ENCODE results near the gene BABAM2. TPM values are rescaled to one million over a fixed set of nuclear protein-coding genes. Genes with fewer than 3 reads are reported as not detected.

The BABAM2 gene
- polyA plus RNA-seq, 3 donors = 33.2 to 52.8 (median 49.3) TPM

DNA sequence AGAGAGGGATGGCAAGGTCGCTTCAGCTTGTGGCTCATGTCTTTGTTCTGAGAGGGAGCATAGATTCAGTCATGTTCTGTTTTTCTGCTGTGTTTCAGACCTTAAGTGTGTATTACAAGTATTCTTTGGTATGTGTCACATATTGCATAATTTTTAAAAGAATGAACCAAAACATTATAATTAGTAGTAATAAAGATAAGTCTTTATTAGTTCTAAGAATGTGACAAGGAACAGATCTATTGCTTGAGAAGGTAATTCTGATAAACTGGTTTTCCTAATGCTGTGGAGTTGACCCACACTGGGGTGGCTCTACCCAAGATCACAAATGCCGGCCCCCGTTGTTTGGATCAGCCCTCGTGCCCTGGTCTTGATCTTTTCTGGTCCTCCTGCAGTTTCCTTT, 377.9 kb downstream of the BABAM2 start:
- DNase-seq = no peak
- Histone ChIP-seq H3K9ac (ENCODE audit: insufficient read depth, low read length, poor library complexity, severe bottlenecking) (no peak overlapping the region), H3K4me2 (replicated peaks; ENCODE audit: extremely low read depth, low read length, poor library complexity, severe bottlenecking) (no peak overlapping the region), H3K27me3 (ENCODE audit: control insufficient read depth in 2 of 2, insufficient read depth in 2 of 2, low read length in 2 of 2) (no peaks in the 10 kb centered on the region), H3K4me3 (replicated peaks in 1 of 3; ENCODE audit: low read depth in 2 of 3, low read length in 3 of 3) (no peak overlapping the region), H3K79me2 (ENCODE audit: insufficient read depth, low read length) (no peaks in the 10 kb centered on the region), H3K9me3 (replicated peaks in 1 of 2; ENCODE audit: control insufficient read depth in 1 of 2, insufficient read depth in 1 of 2, low read length in 2 of 2) (no peaks in the 10 kb centered on the region), H3K36me3 (replicated peaks in 1 of 2; ENCODE audit: control insufficient read depth in 1 of 2, insufficient read depth in 2 of 2, low read length in 2 of 2) (peaks cover 0 to 10% of the 10 kb centered on the region in 2 donors), H3K4me1 (ENCODE audit: control insufficient read depth in 1 of 2, insufficient read depth in 2 of 2, low read length in 2 of 2) (peaks cover 0 to under 1% of the 10 kb centered on the region in 2 donors), H3K27ac (ENCODE audit: low read depth in 1 of 2, low read length in 2 of 2) (no peak overlapping the region), H2AFZ (ENCODE audit: insufficient read depth, low read depth, low read length, poor library complexity, severe bottlenecking) (no peak overlapping the region), H4K20me1 (ENCODE audit: insufficient read depth, low read length) (no peaks in the 10 kb centered on the region)
- Mint-ChIP-seq H3K4me3 (no peak overlapping the region), H3K4me1 (peaks cover 14% of the 10 kb centered on the region), H3K27ac (no peak overlapping the region), H3K27me3 (ENCODE audit: low read depth in 3 of 3) (no peaks in the 10 kb centered on the region), H3K9me3 (no peaks in the 10 kb centered on the region), H3K36me3 (peaks cover 36 to 40% of the 10 kb centered on the region in 2 donors)
- TF ChIP-seq, protein P1, sequence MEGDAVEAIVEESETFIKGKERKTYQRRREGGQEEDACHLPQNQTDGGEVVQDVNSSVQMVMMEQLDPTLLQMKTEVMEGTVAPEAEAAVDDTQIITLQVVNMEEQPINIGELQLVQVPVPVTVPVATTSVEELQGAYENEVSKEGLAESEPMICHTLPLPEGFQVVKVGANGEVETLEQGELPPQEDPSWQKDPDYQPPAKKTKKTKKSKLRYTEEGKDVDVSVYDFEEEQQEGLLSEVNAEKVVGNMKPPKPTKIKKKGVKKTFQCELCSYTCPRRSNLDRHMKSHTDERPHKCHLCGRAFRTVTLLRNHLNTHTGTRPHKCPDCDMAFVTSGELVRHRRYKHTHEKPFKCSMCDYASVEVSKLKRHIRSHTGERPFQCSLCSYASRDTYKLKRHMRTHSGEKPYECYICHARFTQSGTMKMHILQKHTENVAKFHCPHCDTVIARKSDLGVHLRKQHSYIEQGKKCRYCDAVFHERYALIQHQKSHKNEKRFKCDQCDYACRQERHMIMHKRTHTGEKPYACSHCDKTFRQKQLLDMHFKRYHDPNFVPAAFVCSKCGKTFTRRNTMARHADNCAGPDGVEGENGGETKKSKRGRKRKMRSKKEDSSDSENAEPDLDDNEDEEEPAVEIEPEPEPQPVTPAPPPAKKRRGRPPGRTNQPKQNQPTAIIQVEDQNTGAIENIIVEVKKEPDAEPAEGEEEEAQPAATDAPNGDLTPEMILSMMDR (IDR thresholded peaks at IDR 0.05) = no peak
- intact Hi-C loops (cut with micrococcal nuclease) = no loop called here
- 98% methylated on average over 4 of the region's 4 CpGs for WGBS (ENCODE audit: insufficient coverage)

DNA sequence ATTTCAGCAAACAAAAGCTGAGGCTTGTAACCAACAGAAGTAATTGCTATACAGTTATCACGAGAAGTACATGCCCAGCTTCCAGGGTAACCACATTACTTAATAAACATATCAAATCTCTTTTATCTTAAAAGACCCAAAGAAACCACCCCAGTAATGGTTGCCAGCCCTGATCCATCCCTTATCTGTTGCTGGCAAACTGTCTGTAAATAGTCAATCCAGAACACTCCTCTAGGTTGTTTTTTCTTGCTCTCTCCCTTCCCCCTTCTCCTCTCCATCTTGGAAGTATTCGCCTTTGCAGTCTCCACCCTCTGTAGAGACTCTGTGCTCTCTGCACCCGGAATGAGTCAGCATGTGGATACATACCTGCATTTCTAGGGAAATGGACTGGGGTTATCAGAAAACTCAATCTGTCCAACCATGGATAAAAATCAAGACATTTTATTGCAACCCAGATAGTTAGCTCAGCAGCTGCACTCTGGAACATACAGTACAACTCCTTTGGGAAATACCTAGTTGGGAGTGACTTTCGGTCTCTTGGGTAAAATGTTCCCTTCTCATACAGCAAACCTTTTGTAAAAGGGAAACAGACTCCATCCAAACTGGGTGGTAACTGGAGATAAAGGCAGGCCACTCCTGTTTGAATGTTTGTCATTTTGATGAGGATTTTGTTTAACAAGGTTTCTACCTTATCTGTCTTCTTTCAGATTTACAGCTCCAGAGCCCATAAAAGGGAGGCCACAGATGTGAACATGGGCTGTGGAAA, 378.7 kb downstream of the BABAM2 start:
- Mint-ChIP-seq H3K4me1 (peaks cover 22% of the 10 kb centered on the region), H3K4me3 (no peak overlapping the region), H3K27ac (no peak overlapping the region), H3K27me3 (ENCODE audit: low read depth in 3 of 3) (no peaks in the 10 kb centered on the region), H3K36me3 (peaks cover 35 to 39% of the 10 kb centered on the region in 2 donors), H3K9me3 (no peaks in the 10 kb centered on the region)
- no peak overlapping the region for H3K27ac ChIP-seq (ENCODE audit: low read depth in 1 of 2, low read length in 2 of 2)
- no peaks in the 10 kb centered on the region for H3K9me3 ChIP-seq (replicated peaks in 1 of 2; ENCODE audit: control insufficient read depth in 1 of 2, insufficient read depth in 1 of 2, low read length in 2 of 2)
- WGBS (ENCODE audit: insufficient coverage) = 86% methylated on average over 1 of the region's 4 CpGs
- no peak overlapping the region for H3K4me2 ChIP-seq (replicated peaks; ENCODE audit: extremely low read depth, low read length, poor library complexity, severe bottlenecking)
- no peak overlapping the region for H3K9ac ChIP-seq (ENCODE audit: insufficient read depth, low read length, poor library complexity, severe bottlenecking)
- H3K4me1 ChIP-seq (ENCODE audit: control insufficient read depth in 1 of 2, insufficient read depth in 2 of 2, low read length in 2 of 2) = peaks cover 4 to 9% of the 10 kb centered on the region in 2 donors
- H4K20me1 ChIP-seq (ENCODE audit: insufficient read depth, low read length) = no peaks in the 10 kb centered on the region
- peaks cover 0 to 10% of the 10 kb centered on the region in 2 donors for H3K36me3 ChIP-seq (replicated peaks in 1 of 2; ENCODE audit: control insufficient read depth in 1 of 2, insufficient read depth in 2 of 2, low read length in 2 of 2)
- H3K4me3 ChIP-seq (replicated peaks in 1 of 3; ENCODE audit: low read depth in 2 of 3, low read length in 3 of 3) = no peak overlapping the region
- no peaks in the 10 kb centered on the region for H3K27me3 ChIP-seq (ENCODE audit: control insufficient read depth in 2 of 2, insufficient read depth in 2 of 2, low read length in 2 of 2)
- intact Hi-C loops (cut with micrococcal nuclease) = no loop called here
- no peak for DNase-seq
- H3K79me2 ChIP-seq (ENCODE audit: insufficient read depth, low read length) = no peaks in the 10 kb centered on the region
- TF ChIP-seq, protein P1 (IDR thresholded peaks at IDR 0.05) = no peak
- H2AFZ ChIP-seq (ENCODE audit: insufficient read depth, low read depth, low read length, poor library complexity, severe bottlenecking) = no peak overlapping the region
